H1 (cell line): Measurements from ENCODE around the gene SBF2.

Source experiments
- CTCF ChIP-seq, 3 experiments: IDR thresholded peaks; 1 replicate in 2 of 3; 2 replicates in 1 of 3; pipeline versions ENCODE4 v1.5.1 to v1.6.1; 2011; ENCODE audit warnings: low read length in 3 of 3, mild to moderate bottlenecking in 3 of 3, inconsistent platforms in 2 of 3, low read depth in 1 of 3, moderate library complexity in 1 of 3; ENCODE audit not compliant: insufficient read depth in 1 of 3; ENCODE audit errors: control extremely low read depth in 1 of 3
- MAX ChIP-seq: IDR thresholded peaks from 2 replicates; pipeline ENCODE4 v1.6.1; 2012; ENCODE audit warnings: inconsistent platforms

GRCh38 chr11:9980931-9981330, 313.1 kb downstream of the SBF2 start:
- TF ChIP-seq CTCF (IDR thresholded peaks at IDR 0.05; ENCODE audit: control extremely low read depth in 1 of 3, insufficient read depth in 1 of 3, low read depth in 1 of 3, low read length in 3 of 3) (no peak), MAX (no peak)
